ENCODE results near the gene TGFA. TPM values are rescaled to one million over a fixed set of nuclear protein-coding genes. Genes with fewer than 3 reads are reported as not detected.

The TGFA gene
- total RNA-seq, 1 experiment from 2014 or later = 50.1 TPM

DNA sequence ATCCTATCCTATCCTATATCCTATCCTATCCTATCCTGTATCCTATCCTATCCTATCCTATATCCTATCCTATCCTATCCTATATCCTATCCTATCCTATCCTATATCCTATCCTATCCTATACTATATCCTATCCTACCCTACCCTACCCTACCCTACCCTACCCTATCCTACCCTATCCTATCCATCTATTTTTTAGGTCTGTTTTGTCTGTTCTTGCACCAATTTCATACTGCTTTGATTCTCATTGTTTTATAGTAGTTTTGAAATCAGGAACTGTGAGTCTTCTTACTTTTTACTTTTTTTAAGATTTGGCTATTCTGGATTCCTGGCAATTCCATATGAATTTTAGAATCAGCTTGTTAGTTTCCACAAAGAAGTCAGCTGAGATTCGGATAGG, 118.5 kb downstream of the TGFA start:
- Histone ChIP-seq H3K4me2 (ENCODE audit: low read length) (no peak overlapping the region), H3K9me3 (ENCODE audit: control insufficient read depth in 1 of 2, insufficient read depth in 1 of 2, low read depth in 1 of 2, low read length in 2 of 2) (no peaks in the 10 kb centered on the region), H3K4me3 (replicated peaks in 1 of 2; ENCODE audit: low read depth in 1 of 2, low read length in 2 of 2) (no peak overlapping the region), H3K36me3 (ENCODE audit: control insufficient read depth in 1 of 2, insufficient read depth in 2 of 2, low read length in 2 of 2) (no peaks in the 10 kb centered on the region), H4K20me1 (ENCODE audit: insufficient read depth) (no peaks in the 10 kb centered on the region), H2AFZ (ENCODE audit: low read depth, low read length, poor library complexity, severe bottlenecking) (no peak overlapping the region), H3K79me2 (ENCODE audit: insufficient read depth, low read length) (no peaks in the 10 kb centered on the region), H3K9ac (ENCODE audit: low read length) (no peak overlapping the region), H3K27me3 (ENCODE audit: insufficient read depth, low read length) (no peaks in the 10 kb centered on the region), H3K9me2 (ENCODE audit: insufficient read depth) (no peaks in the 10 kb centered on the region), H3K27ac (ENCODE audit: low read depth, low read length) (no peak overlapping the region), H3K4me1 (ENCODE audit: control insufficient read depth in 1 of 2, insufficient read depth in 2 of 2, low read length in 2 of 2) (peaks cover 0 to 11% of the 10 kb centered on the region in 2 experiments; a peak in 2 of 4 replicates)
- TF ChIP-seq SIN3A (IDR thresholded peaks at IDR 0.05; ENCODE audit: low read depth) = no peak
- TF ChIP-seq JUND (IDR thresholded peaks at IDR 0.05) = no peak
- no peak for TF ChIP-seq ZNF274 (IDR thresholded peaks at IDR 0.05; ENCODE audit: low read depth, low read length)
- no peak for TF ChIP-seq POLR2A (IDR thresholded peaks at IDR 0.05; ENCODE audit: borderline replicate concordance, extremely low read depth, insufficient read depth, insufficient read length)
- TF ChIP-seq CEBPB (IDR thresholded peaks at IDR 0.05; ENCODE audit: low read depth) = no peak
- no peak for TF ChIP-seq MAX (IDR thresholded peaks at IDR 0.05)
- no peak for TF ChIP-seq FOSL1 (IDR thresholded peaks at IDR 0.05; ENCODE audit: low read depth)
- no peak for TF ChIP-seq ELF1 (IDR thresholded peaks at IDR 0.05; ENCODE audit: borderline replicate concordance, low read depth)
- no peak for TF ChIP-seq TCF7L2 (IDR thresholded peaks at IDR 0.05; ENCODE audit: borderline replicate concordance, extremely low read depth, insufficient read depth, insufficient read length)
- no peak for TF ChIP-seq EZH2phosphoT487 (IDR thresholded peaks at IDR 0.05; ENCODE audit: borderline replicate concordance)
- no peak for TF ChIP-seq EZH2 (IDR thresholded peaks at IDR 0.05)
- TF ChIP-seq YY1 (IDR thresholded peaks at IDR 0.05; ENCODE audit: extremely low read depth, insufficient replicate concordance, low read depth, low read length) = no peak
- no peak for TF ChIP-seq ZBTB33 (IDR thresholded peaks at IDR 0.05; ENCODE audit: extremely low read depth, insufficient replicate concordance, low read length)
- TF ChIP-seq ZFX (IDR thresholded peaks at IDR 0.05) = no peak
- TF ChIP-seq EGR1 (IDR thresholded peaks at IDR 0.05; ENCODE audit: low read depth) = no peak
- TF ChIP-seq, protein P1, sequence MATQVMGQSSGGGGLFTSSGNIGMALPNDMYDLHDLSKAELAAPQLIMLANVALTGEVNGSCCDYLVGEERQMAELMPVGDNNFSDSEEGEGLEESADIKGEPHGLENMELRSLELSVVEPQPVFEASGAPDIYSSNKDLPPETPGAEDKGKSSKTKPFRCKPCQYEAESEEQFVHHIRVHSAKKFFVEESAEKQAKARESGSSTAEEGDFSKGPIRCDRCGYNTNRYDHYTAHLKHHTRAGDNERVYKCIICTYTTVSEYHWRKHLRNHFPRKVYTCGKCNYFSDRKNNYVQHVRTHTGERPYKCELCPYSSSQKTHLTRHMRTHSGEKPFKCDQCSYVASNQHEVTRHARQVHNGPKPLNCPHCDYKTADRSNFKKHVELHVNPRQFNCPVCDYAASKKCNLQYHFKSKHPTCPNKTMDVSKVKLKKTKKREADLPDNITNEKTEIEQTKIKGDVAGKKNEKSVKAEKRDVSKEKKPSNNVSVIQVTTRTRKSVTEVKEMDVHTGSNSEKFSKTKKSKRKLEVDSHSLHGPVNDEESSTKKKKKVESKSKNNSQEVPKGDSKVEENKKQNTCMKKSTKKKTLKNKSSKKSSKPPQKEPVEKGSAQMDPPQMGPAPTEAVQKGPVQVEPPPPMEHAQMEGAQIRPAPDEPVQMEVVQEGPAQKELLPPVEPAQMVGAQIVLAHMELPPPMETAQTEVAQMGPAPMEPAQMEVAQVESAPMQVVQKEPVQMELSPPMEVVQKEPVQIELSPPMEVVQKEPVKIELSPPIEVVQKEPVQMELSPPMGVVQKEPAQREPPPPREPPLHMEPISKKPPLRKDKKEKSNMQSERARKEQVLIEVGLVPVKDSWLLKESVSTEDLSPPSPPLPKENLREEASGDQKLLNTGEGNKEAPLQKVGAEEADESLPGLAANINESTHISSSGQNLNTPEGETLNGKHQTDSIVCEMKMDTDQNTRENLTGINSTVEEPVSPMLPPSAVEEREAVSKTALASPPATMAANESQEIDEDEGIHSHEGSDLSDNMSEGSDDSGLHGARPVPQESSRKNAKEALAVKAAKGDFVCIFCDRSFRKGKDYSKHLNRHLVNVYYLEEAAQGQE (IDR thresholded peaks at IDR 0.05; ENCODE audit: low read depth) = no peak
- ChIA-PET POLR2A (no interaction called here), RAD21 (ENCODE audit: low non-redundant PET in 1 of 2, low total read pairs in 2 of 2, uncharacterized antibody in 2 of 2, unreplicated experiment in 2 of 2) (no interaction called here), CTCF (no interaction called here)
- ATAC-seq (no peak), DNase-seq (ENCODE audit: low read depth, low spot score) (no peak)
- intact Hi-C loops (cut with micrococcal nuclease) = no loop called here
- no TSS peak for BruUV-seq (replicated peaks)

All from HCT116 (cell line).